Stimulated activated CD4-positive, alpha-beta T cell treated with anti-CD3 and anti-CD28 coated beads, Interleukin-4, amount 100 ng/mL, for 1 hour (primary cell): ENCODE measurements around the gene VCAM1.
"Not testable (repeated sequence)": the region's sequence is repeated elsewhere in the genome, so short reads cannot be mapped to it uniquely, and the experiment has no call there.

Experiments used
- DNase-seq: peaks from one replicate; pipeline ENCODE4 v3.0.0-alpha.2; 2020

Gene VCAM1, protein sequence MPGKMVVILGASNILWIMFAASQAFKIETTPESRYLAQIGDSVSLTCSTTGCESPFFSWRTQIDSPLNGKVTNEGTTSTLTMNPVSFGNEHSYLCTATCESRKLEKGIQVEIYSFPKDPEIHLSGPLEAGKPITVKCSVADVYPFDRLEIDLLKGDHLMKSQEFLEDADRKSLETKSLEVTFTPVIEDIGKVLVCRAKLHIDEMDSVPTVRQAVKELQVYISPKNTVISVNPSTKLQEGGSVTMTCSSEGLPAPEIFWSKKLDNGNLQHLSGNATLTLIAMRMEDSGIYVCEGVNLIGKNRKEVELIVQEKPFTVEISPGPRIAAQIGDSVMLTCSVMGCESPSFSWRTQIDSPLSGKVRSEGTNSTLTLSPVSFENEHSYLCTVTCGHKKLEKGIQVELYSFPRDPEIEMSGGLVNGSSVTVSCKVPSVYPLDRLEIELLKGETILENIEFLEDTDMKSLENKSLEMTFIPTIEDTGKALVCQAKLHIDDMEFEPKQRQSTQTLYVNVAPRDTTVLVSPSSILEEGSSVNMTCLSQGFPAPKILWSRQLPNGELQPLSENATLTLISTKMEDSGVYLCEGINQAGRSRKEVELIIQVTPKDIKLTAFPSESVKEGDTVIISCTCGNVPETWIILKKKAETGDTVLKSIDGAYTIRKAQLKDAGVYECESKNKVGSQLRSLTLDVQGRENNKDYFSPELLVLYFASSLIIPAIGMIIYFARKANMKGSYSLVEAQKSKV

DNA sequence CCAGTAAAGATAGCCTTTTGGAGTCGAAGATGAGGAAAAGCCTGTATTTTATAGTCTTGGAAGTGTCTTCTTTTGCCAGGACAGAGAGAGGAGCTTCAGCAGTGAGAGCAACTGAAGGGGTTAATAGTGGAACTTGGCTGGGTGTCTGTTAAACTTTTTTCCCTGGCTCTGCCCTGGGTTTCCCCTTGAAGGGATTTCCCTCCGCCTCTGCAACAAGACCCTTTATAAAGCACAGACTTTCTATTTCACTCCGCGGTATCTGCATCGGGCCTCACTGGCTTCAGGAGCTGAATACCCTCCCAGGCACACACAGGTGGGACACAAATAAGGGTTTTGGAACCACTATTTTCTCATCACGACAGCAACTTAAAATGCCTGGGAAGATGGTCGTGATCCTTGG, at the start of gene VCAM1:
VCAM1 (plus strand) TSS at position 253 of the 400 bp plus-strand sequence; CDS start at position 372, 119 bp downstream.
- DNase-seq, result no peak

DNA sequence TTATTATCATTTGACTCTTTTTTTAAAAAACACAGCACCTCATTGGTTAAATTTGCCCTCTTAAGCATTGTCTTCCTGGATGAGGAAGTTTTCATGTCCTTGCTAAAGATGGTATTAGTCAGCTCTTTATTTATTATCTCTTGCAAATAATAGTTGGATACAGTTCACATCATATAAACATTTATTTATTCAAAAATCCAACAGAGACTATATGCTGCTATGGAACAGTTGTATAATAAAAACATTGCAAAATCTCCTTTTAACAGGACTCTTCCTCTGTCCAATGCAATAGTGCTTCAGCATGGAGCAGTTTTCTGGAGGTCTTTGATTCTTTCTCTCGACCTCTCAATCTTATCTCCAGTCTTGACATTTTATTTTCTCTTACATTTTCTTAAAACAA, 49.5 kb upstream of the VCAM1 start:
- DNase-seq, result no peak

DNA sequence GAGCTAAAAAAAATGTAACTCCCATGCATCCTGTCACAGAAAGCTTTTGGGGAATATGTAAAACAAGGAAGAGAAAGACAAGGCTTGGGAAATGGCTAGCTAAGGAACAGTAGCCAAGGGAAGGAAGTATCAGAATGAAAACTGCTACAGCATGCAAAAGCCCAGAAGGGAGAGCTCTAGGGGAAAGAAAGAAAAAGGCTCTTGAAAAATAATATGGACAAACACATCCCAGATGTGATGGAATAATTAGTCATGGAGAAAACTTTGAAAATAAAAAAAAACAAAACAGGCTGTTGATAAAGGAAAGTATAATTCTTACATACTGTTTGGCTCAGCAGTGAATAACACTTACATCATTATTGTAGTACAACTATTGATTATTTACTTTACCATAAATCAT, 47.9 kb upstream of the VCAM1 start:
- DNase-seq, result no peak

DNA sequence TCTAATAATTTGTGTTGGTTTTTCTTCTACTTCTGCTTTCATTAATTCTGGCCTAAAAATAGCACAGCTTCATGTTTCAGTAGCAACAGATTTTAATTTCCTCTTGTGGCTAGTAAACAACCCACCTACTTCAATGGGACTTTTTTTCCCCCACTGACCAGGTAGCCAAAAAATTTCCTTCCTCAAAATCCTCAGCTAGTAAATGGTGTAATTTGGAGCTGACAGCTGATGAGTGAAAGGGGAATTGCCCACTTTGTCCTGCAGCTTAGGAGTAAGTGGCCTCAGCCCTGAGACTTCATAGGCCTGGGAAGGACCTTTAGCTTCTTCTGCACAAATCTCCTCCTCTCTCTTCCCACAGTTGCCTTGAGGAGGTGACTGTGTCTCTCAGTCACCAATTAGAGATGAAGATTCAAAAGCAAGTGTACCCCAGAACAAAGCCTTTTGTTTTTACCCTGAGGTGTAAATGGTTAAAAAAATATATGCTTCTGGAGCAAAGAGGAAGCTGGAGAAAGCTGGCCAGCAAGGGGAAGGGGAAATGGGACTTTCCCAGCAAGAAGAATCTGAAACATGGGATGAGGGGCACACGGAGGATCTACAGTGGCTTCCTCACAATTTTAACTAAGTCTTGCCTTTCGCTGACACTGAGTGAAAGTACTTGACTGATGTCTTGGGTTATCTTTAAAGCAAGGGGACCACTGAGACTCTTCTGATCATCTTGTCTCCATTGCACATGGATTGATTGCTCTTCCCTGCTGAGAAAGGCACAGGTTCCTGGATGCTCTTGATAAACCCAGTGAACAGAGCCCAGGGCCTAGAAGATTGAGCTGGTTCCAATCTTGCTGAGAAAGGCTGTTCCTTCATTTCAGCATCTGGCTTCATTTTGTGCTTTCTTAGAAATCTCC, 35.8 kb upstream of the VCAM1 start:
- DNase-seq, result no peak

DNA sequence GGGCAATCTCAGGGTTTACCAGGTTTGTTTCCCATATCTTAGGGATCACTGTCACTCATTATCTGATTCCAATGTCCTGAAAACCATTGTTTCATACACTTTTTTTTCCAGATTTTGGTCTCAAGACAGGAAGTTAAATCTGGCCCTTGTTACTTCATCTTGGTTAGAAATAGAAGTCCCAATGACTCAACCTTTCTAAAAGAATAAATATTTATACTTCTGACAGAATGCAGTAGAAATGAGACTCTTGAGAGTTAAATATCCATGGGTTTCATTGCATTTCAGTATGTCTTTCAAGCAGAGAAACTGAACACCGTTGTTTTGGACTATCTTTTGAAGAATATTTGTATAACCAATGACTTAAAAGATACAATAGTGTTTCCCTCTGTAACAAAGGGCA, 19.8 kb upstream of the VCAM1 start:
- DNase-seq, result no peak

DNA sequence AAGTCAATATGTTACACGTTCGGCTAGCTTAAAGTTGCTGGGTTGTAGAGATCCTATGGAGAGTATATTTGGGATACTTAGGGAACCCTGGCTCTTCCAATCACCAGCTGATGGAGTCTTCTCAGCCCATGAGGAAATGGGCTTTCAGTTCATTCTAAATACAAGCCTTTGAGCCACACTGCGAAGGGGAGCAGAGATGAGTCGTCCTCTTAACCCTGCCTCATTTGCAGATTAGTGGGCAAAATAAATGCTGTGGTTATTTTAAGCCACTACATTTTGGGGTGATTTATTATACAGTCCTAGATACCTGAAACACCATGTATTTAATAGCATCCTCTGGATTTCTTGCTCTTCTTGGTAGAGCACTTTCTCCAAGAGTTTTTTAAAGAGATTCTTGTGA, 19.0 kb upstream of the VCAM1 start:
- DNase-seq, result no peak

DNA sequence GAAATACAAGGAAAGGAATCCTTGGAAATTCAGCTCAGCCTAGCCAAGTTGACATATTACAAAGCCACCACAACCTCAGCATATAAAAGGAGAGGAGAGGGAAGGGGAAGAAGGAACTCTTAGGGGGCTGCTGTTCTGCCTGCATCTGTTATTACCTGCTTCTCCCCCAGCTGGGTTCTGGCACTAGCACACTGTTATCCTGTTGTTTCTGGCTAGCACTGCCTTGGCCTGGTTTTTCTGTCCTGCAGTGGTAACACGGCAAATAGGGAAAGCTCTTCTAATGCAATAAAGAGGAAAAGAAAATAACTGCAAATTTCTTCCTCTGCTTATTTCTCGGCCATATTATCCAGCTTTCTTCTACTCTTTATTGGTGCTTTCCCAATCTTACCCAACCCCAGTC, 16.5 kb upstream of the VCAM1 start:
- no peak for DNase-seq

DNA sequence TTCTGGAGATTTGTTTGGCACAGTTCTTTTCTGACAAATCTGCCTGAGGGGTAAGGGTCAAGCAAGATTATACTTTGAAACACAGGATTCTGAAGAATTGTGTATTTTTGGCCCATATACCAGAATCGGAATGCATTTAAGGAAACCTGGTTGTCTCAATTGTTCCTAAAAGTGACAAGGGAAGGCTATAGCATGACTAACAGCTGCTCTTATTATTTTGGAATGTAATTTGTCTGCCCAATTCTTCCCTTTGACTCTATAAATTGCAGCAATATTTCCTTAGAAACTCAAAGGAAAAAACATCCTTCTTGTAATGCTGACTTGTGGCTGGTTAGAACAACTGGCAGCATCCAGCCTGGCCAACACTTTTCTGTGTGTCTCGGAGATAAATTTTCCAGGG, 15.8 kb upstream of the VCAM1 start:
- DNase-seq, result no peak

DNA sequence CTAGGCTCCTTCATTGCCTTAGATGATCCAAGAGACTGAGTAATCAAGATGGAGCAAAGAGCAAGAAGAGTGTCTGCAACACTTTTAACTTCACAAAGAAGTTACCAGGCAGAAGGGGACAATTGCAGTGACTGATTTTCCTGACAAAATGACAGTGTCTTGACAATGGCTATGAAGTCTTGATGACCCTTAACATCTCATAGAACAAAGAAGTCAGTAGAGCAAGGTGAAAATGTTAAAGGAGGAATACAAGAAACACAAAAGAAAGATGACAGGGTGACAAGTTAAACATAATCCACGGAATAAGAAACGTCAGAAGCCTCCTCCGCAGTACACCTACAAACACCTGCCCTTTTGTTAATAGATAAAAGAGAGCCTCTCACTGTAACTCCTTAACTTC, 15.1 kb upstream of the VCAM1 start:
- DNase-seq, result no peak

DNA sequence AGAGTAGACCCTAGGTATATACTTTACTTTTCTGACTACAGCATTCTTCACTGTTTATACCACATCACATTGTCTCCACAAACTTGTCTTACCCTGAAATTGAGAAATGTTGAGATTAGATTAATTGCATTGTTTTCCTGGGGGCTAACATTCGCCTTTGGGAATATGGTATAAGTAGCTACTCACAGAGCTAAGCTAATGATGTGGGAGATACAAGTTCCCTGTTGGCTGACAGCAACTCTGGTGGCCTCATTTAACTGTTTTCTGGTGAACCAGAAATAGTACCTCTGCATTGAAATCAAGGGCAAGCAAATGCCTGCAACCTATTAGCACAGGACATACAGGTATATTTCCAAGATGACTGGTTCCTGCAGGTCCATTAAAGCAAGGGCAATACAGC, 13.2 kb upstream of the VCAM1 start:
- no peak for DNase-seq

DNA sequence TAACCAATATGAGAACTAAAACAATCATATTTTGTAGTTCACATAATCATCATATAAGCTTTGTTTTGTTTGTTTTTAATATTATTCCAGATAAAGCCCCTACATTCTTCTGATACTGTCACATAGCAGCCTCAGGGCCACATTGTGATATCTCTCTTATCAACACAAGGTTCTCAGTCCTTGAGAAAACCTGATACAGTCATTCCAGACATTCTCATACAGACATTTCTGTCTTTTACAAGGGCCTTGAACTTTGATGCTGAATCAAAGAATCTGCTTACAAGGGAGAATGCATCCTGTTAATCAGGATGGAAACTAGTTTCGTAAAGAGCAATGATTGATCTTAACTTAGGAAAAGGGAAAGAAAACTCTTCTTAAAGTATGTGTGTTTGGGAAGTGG, 12.7 kb upstream of the VCAM1 start:
- DNase-seq, result no peak

DNA sequence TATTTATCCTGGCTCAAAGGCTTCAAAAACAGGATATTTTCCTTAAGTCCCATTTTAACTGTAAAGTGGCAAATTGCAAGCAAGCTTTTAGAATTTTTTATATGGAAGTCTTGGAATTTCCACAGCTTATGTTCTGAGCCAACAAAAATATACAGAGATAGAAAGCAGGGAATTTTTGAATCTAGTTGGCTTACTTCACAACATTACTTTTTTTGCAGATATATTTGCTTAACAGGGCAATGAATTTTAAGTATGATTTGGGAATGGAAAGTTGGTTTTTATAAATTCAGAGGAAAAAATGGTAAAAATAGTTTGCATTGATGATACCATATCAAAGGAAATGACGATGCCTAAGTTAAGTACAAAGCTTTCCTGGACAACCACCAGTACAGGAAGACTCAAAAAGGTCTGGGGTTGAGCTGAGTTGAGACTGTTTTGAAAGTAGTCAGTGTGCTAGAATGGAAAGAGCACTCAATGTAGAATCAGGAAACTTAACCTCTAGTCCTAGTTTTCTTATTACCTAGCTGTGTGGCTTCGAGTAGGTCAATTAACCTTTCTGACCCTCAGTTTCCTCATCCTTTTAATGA, 11.0 kb upstream of the VCAM1 start:
- no peak for DNase-seq

DNA sequence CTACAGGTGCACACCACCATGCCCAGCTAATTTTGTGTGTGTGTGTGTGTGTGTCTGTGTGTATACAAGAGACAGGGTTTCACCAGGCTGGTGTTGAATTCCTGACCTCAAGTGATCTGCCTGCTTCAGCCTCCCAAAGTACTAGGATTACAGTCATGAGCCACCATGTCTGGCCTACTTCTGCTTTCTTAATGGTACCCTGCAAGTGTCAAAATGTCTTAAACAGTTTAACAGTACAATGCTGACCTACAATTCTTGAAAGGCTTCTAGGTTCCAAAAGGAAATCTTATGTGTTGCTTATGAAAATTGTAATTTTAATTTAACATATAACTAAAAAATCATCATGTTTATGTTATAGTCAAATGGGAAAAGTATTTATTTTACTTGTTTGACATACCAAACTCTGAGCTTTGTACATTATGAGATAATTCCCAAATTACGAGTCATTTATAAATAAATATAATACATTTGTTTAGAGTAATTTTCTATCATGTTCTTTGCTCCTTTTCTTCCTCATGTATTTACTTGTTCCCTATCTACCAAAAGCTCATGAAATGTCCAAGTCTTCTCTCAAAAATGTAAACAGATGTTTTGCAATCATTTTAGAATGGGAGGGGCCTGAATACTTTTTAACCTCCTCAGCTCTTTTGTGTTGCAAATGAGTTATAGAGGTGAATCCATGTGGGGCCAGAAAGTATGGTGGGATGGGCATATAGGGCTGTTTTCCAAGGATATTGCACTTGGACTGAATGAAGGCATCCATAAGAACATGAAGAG, 8.4 kb upstream of the VCAM1 start:
- no peak for DNase-seq

DNA sequence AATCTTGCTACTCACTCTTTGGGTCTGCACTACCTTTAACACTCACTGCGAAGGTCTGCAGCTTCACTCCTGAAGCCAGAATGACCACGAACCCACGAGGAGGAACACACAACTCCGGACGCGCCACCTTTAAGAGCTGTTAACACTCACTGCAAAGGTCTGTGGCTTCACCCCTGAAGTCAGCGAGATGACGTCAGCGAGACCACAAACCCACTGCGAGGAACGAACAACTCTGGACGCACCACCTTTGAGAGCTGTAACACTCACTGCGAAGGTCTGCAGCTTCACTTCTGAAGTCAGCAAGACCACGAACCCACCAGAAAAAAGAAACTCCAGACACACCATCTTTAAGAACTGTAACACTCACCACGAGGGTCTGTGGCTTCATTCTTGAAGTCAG, 6.5 kb upstream of the VCAM1 start:
- not testable (repeated sequence) for DNase-seq

DNA sequence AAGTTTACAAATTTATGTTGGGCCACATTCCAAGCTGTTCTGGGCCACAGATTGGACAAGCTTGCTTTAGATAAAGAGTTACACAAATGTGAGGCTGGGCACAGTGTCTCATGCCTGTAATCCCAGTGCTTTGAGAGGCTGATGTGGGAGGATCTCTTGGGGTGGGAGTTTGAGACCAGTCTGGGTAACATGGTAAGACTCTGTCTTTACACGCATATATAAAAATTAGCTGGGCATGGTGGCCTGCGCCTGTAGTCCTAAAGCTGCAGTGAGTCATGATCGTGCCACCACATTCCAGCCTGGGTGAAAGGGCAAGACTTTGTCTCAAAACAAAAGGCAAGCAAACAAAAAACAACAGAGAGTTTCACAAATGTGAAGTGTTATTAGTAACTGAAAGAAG, 5.9 kb upstream of the VCAM1 start:
- DNase-seq, result no peak

DNA sequence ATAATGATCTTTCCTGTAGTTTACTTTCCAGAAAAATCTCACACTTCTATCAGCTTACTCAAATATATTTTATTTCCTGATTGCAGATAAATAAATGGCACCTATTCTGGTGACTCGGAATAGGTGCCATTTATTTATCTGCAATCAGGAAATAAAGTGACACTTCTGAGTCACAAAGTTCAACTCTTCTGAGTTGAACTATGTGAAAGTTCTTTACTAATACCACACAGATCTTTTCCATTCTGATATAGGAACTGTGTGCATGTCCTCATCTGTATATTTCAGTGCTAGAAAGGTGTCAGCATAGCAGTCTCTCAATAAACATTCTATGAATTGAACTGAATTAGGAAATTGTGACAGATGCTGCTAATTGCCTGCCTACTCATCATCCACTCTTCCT, 4.9 kb upstream of the VCAM1 start:
- no peak for DNase-seq

DNA sequence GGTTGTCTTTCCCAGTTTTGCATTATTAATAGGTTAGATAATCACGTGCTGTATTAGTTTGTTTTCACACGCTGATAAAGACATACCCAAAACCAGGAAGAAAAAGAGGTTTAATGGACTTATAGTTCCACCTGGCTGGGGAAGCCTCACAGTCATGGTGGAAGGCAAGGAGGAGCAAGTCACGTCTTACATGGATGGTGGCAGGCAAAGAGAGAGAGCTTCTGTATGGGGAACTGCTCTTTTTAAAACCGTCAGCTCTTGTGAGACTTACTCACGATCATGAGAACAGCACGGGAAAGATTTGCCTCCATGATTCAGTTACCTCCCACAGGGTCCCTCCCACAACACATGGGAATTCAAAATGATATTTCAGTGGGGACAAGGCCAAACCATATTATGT, 2.3 kb upstream of the VCAM1 start:
- no peak for DNase-seq

DNA sequence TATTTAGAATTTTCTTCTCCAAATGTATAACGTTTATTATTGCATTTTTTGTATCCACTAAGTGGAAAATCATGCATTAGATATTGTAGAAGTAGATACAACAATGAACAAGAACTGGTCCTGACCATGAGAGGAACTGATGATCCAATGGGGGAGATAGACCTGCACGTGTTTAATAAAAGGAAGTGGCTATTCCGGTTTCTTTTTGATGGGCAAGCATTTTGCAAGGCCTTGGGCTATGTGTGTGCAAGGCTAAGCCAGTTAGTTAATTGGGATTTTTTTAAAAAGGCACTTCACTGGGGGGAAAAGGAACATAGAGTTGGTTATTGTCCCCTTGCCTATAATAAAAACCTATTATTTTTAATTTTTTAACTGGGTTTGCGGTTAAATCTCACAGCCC, 961 bp upstream of the VCAM1 start:
- no peak for DNase-seq

DNA sequence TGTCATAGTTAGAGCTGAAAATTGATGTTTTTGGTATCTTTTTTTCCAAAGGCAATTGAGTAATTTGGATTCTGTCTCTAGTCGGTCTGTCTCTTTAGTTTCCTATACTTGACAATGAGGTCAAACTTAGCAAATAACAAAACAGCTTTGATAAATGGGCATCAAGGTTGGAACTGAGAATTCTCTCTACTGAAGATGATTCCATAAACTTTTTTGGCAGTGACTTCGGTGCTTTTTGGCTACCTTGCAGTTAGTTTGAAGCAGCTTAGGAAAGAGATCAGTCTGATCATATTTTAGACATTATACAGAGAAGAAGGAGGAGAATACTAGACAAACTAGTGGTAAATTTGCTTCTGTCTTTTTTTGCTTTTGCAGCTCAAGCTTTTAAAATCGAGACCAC, 559 bp downstream of the VCAM1 start:
- no peak for DNase-seq

DNA sequence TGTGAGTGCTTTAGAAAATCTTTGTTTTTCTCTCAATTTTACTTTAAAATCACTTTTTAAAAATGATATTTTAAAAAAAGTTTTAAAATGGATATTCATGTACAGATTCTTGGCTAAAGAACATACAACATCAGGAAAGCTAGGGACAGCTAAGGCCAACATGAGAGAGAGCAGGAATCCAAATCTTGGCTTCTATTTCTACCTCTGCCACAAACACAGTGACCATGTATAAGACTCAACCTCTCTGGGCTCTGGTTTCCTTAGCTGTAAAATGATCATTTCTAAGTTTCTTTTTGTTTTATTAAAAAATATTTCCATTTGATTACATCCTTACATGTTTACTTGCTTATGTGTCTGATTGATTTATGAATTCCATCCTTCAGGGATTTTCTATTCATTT, 1.2 kb downstream of the VCAM1 start:
- no peak for DNase-seq

DNA sequence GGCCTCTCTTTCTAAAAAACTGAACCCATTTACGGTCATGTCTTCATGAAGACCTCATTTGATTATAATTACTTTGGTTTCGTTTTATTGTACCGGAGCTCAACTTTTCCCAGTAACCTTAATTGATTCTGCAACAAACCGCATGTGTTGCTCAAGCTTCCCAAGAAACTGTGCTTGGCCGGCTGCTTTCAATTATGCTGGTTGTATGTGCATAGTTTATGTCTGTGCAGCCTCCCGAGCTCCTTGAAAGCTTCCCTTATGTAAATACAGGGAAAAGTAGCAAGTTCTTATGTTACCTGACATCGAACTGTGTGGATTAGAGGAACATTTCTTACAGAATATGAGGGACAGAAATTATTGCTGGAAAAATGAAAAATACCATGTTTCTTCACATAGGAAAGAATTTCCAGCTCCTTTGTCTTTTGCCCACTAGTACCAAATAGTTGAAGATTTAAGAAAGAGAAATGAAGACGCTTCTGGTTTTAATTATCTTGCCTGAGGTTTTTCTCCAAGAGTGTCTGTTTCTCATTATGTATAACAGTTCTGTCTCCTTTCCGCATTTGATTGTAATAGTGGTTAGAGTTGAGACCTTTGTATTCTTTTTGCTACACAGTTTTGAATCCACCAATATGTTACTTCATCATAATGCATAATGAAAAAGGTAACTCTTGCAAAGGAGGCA, 2.1 kb downstream of the VCAM1 start:
- DNase-seq, result no peak

DNA sequence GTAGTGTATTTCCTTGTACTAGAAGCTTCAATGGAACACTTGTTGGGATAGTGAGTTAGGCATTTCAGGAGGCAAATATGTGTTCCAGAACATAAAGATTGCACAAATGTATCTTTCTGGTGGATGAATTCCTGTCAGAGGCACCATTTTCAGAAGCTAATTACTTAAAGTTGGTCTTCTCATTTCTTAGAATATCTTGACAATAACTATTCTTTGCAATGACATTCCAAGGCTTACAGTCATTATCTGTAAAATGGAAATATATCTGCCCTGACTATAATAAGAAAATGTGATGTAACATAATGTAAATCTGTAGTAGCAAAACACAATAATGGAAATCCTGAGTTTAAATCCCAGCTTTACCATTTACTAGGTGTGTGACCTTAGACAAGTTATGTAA, 2.7 kb downstream of the VCAM1 start:
- no peak for DNase-seq
